SK-N-SH (cell line): Measurements from ENCODE around the gene NT5DC2. TPM values are rescaled to one million over a fixed set of nuclear protein-coding genes. Genes with fewer than 3 reads are reported as not detected.

Source experiments
- CTCF ChIA-PET: fragments of 300-600, 350-600 bp; formaldehyde crosslinking; extraction: SDS; loops from one replicate; lab custom pipeline; 2021; lab: Yijun Ruan, JAX
- POLR2A ChIA-PET: fragments of 350-600 bp; sonication (Branson Sonifier 250); formaldehyde crosslinking; extraction: SDS; loops from one replicate; lab custom pipeline; 2020; ENCODE audit warnings: antibody characterized with exemption, inconsistent platforms; lab: Yijun Ruan, JAX
- DNase-seq: peaks from one replicate; pipeline ENCODE4 v3.0.0; 2012
- H2AFZ ChIP-seq: fragments of 200-600 bp; sonication (generic); 2 replicates; pipeline ENCODE4 v1.8.1; 2016; ENCODE audit warnings: antibody characterized with exemption, mild to moderate bottlenecking, low read depth
- H3F3A ChIP-seq: fragments of 200-600 bp; sonication (generic); replicated peaks from 2 replicates; pipeline ENCODE3; 2016; ENCODE audit warnings: antibody characterized with exemption, mild to moderate bottlenecking; ENCODE audit not compliant: insufficient read depth
- H3K27ac ChIP-seq, 2 experiments: fragments of 200-500 bp in 1 of 2; fragments of 200-600 bp in 1 of 2; sonication (Bioruptor generic) in 1 of 2; sonication (generic), shearing (Covaris generic) in 1 of 2; 2 replicates each; pipeline versions ENCODE4 v1.5.1 to v1.6.1; 2014 to 2016; ENCODE audit warnings: low read depth in 2 of 2, inconsistent platforms in 1 of 2, low read length in 1 of 2, mild to moderate bottlenecking in 1 of 2, mixed read lengths in 1 of 2
- H3K27me3 ChIP-seq: fragments of 200-600 bp; sonication (generic), shearing (Covaris generic); 2 replicates; pipeline ENCODE4 v1.6.1; 2016; ENCODE audit warnings: mixed run types; ENCODE audit not compliant: insufficient read depth
- H3K36me3 ChIP-seq, 2 experiments: fragments of 200-500 bp in 1 of 2; fragments of 200-600 bp in 1 of 2; sonication (Bioruptor generic) in 1 of 2; sonication (generic) in 1 of 2; replicated peaks in 1 of 2; 2 replicates each; pipeline versions ENCODE3 to v1.5.1; 2014 to 2016; ENCODE audit warnings: low read length in 1 of 2, mild to moderate bottlenecking in 1 of 2; ENCODE audit not compliant: insufficient read depth in 2 of 2, control insufficient read depth in 1 of 2
- H3K4me1 ChIP-seq, 2 experiments: fragments of 200-500 bp in 1 of 2; fragments of 200-600 bp in 1 of 2; sonication (Bioruptor generic) in 1 of 2; sonication (generic), shearing (Covaris generic) in 1 of 2; 2 replicates each; pipeline versions ENCODE4 v1.5.1 to v1.6.1; 2014 to 2016; ENCODE audit warnings: low read depth in 1 of 2, low read length in 1 of 2, mixed run types in 1 of 2; ENCODE audit not compliant: insufficient read depth in 2 of 2, control insufficient read depth in 1 of 2
- H3K4me2 ChIP-seq: fragments of 200-600 bp; sonication (generic), shearing (Covaris generic); 2 replicates; pipeline ENCODE4 v1.6.1; 2017; ENCODE audit warnings: mixed run types
- H3K4me3 ChIP-seq, 2 experiments: fragments of 200-500 bp in 1 of 2; fragments of 200-600 bp in 1 of 2; sonication (Bioruptor generic) in 1 of 2; sonication (generic), shearing (Covaris generic) in 1 of 2; 2 replicates each; pipeline versions ENCODE4 v1.5.1 to v1.8.1; 2014 to 2016; ENCODE audit warnings: low read depth in 2 of 2, inconsistent platforms in 1 of 2, low read length in 1 of 2, mild to moderate bottlenecking in 1 of 2, mixed read lengths in 1 of 2, moderate library complexity in 1 of 2
- H3K79me2 ChIP-seq: fragments of 200-600 bp; sonication (generic); 2 replicates; pipeline ENCODE4 v1.8.1; 2017; ENCODE audit warnings: mild to moderate bottlenecking; ENCODE audit not compliant: insufficient read depth
- H3K9ac ChIP-seq: fragments of 200-600 bp; sonication (generic); 2 replicates; pipeline ENCODE4 v1.6.1; 2017; ENCODE audit warnings: mixed run types
- H3K9me2 ChIP-seq: fragments of 200-600 bp; sonication (generic); 2 replicates; pipeline ENCODE4 v1.6.1; 2017; ENCODE audit warnings: mixed run types
- H3K9me3 ChIP-seq: fragments of 200-600 bp; sonication (generic); 2 replicates; pipeline ENCODE4 v1.6.1; 2017; ENCODE audit warnings: mixed run types, mild to moderate bottlenecking, moderate library complexity
- H4K20me1 ChIP-seq: fragments of 200-600 bp; sonication (generic); 2 replicates; pipeline ENCODE4 v1.6.1; 2017; ENCODE audit warnings: mild to moderate bottlenecking, mixed run types; ENCODE audit not compliant: insufficient read depth
- CHD2 ChIP-seq: fragments of 150-350 bp; IDR thresholded peaks from 2 replicates; pipeline ENCODE4 v1.6.1; 2018; ENCODE audit warnings: low read length; ENCODE audit not compliant: partially characterized antibody
- FOXM1 ChIP-seq: IDR thresholded peaks from 2 replicates; pipeline ENCODE4 v1.4.0; 2012; ENCODE audit warnings: low read depth, mild to moderate bottlenecking
- GATA2 ChIP-seq: sonication (generic); formaldehyde crosslinking; IDR thresholded peaks from 2 replicates; pipeline ENCODE4 v1.5.0; 2020; ENCODE audit warnings: mild to moderate bottlenecking, missing genetic modification reagents
- JUND ChIP-seq: IDR thresholded peaks from 2 replicates; pipeline ENCODE4 v1.4.0; 2012
- MAX ChIP-seq: IDR thresholded peaks from 2 replicates; pipeline ENCODE4 v1.4.0; 2012; ENCODE audit warnings: low read depth
- MEF2A ChIP-seq: IDR thresholded peaks from 2 replicates; pipeline ENCODE4 v1.4.0; 2012; ENCODE audit warnings: low read depth, borderline replicate concordance
- NFIC ChIP-seq: IDR thresholded peaks from 2 replicates; pipeline ENCODE4 v1.4.0; 2012; ENCODE audit warnings: borderline replicate concordance
- PBX3 ChIP-seq: IDR thresholded peaks from 2 replicates; pipeline ENCODE4; 2012
- POLR2AphosphoS5 ChIP-seq: IDR thresholded peaks from 2 replicates; pipeline ENCODE4 v1.6.1; 2012; ENCODE audit warnings: low read depth, low read length
- RFX5 ChIP-seq: IDR thresholded peaks from 2 replicates; pipeline ENCODE4 v1.6.1; 2012; ENCODE audit warnings: mild to moderate bottlenecking, improper control_type of control experiment, low read length
- SIN3A ChIP-seq: IDR thresholded peaks from 2 replicates; pipeline ENCODE4 v1.6.1; 2012; ENCODE audit warnings: low read depth, mild to moderate bottlenecking, low read length, moderate library complexity, borderline replicate concordance
- SMC3 ChIP-seq: IDR thresholded peaks from 2 replicates; pipeline ENCODE4 v1.6.1; 2012; ENCODE audit warnings: low read depth, low read length, improper control_type of control experiment
- TAF1 ChIP-seq: IDR thresholded peaks from 2 replicates; pipeline ENCODE4 v1.6.1; 2012; ENCODE audit warnings: low read depth, mild to moderate bottlenecking, low read length, moderate library complexity, borderline replicate concordance
- TEAD4 ChIP-seq: IDR thresholded peaks from 2 replicates; pipeline ENCODE4 v1.4.0; 2012; ENCODE audit warnings: mild to moderate bottlenecking, borderline replicate concordance; ENCODE audit not compliant: insufficient read depth
- USF1 ChIP-seq: IDR thresholded peaks from 2 replicates; pipeline ENCODE4 v1.4.0; 2012; ENCODE audit warnings: low read depth, borderline replicate concordance
- YY1 ChIP-seq: IDR thresholded peaks from 2 replicates; pipeline ENCODE4 v1.4.0; 2012; ENCODE audit warnings: low read depth, mild to moderate bottlenecking
- WGBS: methylation state at CpG from one replicate; pipeline ENCODE4 v1.1.6; 2017; ENCODE audit warnings: low lambda C conversion rate; 5-methylcytosine and 5-hydroxymethylcytosine counted together
- polyA plus RNA-seq, 3 experiments: library from polyadenylated mRNA; depleted of rRNA; stranded (reverse); fragments of >200 nt; gene quantifications; 2 replicates each; pipeline ENCODE4 v1.2.3, GENCODE V29; 2012

The NT5DC2 gene
- polyA plus RNA-seq, 1 of the 3 experiments (the other 2 are of a cell fraction) = 113 TPM

- no peak overlapping the region for H3K4me3 ChIP-seq
- 93% methylated on average over 4 of the region's 8 CpGs for WGBS
- ChIA-PET POLR2A (no interaction called here), CTCF (no interaction called here)
- TF ChIP-seq SIN3A (no peak), PBX3 (no peak)
- peaks cover 0 to 24% of the 10 kb centered on the region in 2 experiments; a peak in 1 of 4 replicates for H3K4me1 ChIP-seq
- no peak overlapping the region for H2AFZ ChIP-seq
- H3F3A ChIP-seq = no peaks in the 10 kb centered on the region
- no peaks in the 10 kb centered on the region for H3K9me2 ChIP-seq
- no peak overlapping the region for H3K4me2 ChIP-seq
- H3K36me3 ChIP-seq = peaks cover 4 to 24% of the 10 kb centered on the region in 2 experiments
- H3K27me3 ChIP-seq = no peaks in the 10 kb centered on the region
- H3K27ac ChIP-seq = no peak overlapping the region
- no peak overlapping the region for H3K9ac ChIP-seq
- H3K9me3 ChIP-seq = no peaks in the 10 kb centered on the region
- DNase-seq = no peak
- no peaks in the 10 kb centered on the region for H4K20me1 ChIP-seq
- H3K79me2 ChIP-seq = no peaks in the 10 kb centered on the region
Measured at GRCh38 chr3:52521488-52521824, 12.2 kb downstream of the NT5DC2 start.

- peaks cover 0 to 19% of the 10 kb centered on the region in 2 experiments; a peak in 1 of 4 replicates for H3K4me1 ChIP-seq
- no peak overlapping the region for H2AFZ ChIP-seq
- no peak for DNase-seq
- peaks cover 4 to 21% of the 10 kb centered on the region in 2 experiments for H3K36me3 ChIP-seq
- H3K27me3 ChIP-seq = no peaks in the 10 kb centered on the region
- no peaks in the 10 kb centered on the region for H4K20me1 ChIP-seq
- CTCF ChIA-PET = no interaction called here
- H3K9me2 ChIP-seq = no peaks in the 10 kb centered on the region
- H3K9ac ChIP-seq = no peak overlapping the region
- no peak overlapping the region for H3K27ac ChIP-seq
- H3F3A ChIP-seq = no peaks in the 10 kb centered on the region
- no peaks in the 10 kb centered on the region for H3K79me2 ChIP-seq
- POLR2A ChIA-PET = no interaction called here
- no peaks in the 10 kb centered on the region for H3K9me3 ChIP-seq
- no peak overlapping the region for H3K4me3 ChIP-seq
- 89% methylated on average over 7 of the region's 20 CpGs for WGBS
- TF ChIP-seq SIN3A = no peak
- no peak for TF ChIP-seq YY1
- no peak for TF ChIP-seq MAX
- no peak for TF ChIP-seq TEAD4
- TF ChIP-seq POLR2AphosphoS5 = no peak
- no peak for TF ChIP-seq RFX5
- TF ChIP-seq GATA2 (CRISPR knock-in tag) = no peak
- no peak for TF ChIP-seq NFIC
- no peak for TF ChIP-seq FOXM1
- no peak for TF ChIP-seq TAF1
- TF ChIP-seq SMC3 = no peak
- no peak for TF ChIP-seq CHD2
- TF ChIP-seq USF1 = no peak
- no peak for TF ChIP-seq JUND
- no peak for TF ChIP-seq MEF2A
- H3K4me2 ChIP-seq = no peak overlapping the region
Measured at GRCh38 chr3:52520716-52521487, 12.8 kb downstream of the NT5DC2 start.
